Neural progenitor cell (in vitro differentiated cells): ENCODE results near the gene R3HCC1L.

Experiments
- EZH2 ChIP-seq: fragments of 200-600 bp; sonication (generic); IDR thresholded peaks from 2 replicates; pipeline ENCODE4 v1.6.1; 2017; ENCODE audit warnings: antibody characterized with exemption, mild to moderate bottlenecking, moderate library complexity
- EZH2phosphoT487 ChIP-seq: fragments of 200-600 bp; sonication (generic); IDR thresholded peaks from 2 replicates; pipeline ENCODE4 v1.6.1; 2017; ENCODE audit warnings: antibody characterized with exemption
- TF ChIP-seq, protein P1 (sequence below): fragments of 200-600 bp; sonication (generic); IDR thresholded peaks from 2 replicates; pipeline ENCODE4 v1.5.1; 2017; ENCODE audit warnings: antibody characterized with exemption, mild to moderate bottlenecking

DNA sequence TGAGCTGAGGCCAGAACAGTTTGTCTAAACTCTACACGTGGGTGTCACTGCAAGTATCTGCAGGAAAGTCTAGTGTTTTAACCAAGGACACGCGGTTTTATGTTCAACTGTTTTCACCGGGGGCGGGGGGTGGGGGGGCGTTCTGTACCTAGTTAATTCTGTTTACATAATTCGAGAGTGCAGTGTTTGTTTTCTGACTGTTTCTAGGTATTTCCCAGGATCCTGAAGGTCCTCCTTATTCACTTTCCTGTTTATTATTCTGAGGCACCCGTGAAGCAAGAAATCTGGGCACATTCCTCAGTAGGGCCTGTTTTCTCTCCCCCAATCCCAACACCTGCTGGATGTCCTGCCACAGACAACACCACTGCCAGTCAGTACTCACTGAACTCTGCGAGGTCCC lies 125.9 kb downstream of the R3HCC1L start:
- TF ChIP-seq, protein P1, sequence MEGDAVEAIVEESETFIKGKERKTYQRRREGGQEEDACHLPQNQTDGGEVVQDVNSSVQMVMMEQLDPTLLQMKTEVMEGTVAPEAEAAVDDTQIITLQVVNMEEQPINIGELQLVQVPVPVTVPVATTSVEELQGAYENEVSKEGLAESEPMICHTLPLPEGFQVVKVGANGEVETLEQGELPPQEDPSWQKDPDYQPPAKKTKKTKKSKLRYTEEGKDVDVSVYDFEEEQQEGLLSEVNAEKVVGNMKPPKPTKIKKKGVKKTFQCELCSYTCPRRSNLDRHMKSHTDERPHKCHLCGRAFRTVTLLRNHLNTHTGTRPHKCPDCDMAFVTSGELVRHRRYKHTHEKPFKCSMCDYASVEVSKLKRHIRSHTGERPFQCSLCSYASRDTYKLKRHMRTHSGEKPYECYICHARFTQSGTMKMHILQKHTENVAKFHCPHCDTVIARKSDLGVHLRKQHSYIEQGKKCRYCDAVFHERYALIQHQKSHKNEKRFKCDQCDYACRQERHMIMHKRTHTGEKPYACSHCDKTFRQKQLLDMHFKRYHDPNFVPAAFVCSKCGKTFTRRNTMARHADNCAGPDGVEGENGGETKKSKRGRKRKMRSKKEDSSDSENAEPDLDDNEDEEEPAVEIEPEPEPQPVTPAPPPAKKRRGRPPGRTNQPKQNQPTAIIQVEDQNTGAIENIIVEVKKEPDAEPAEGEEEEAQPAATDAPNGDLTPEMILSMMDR, result no peak
- TF ChIP-seq EZH2 (no peak), EZH2phosphoT487 (no peak)
